GM12892 (cell line): Measurements from ENCODE around the gene TFAP2C.

Experiments used
- POLR2A ChIP-seq: IDR thresholded peaks from 2 replicates; pipeline ENCODE4 v1.6.1; 2011; ENCODE audit warnings: low read depth, low read length, control low read depth
- POLR2AphosphoS5 ChIP-seq: IDR thresholded peaks from 2 replicates; pipeline ENCODE4 v1.6.1; 2011; ENCODE audit warnings: low read depth, low read length, control low read depth
- TAF1 ChIP-seq: IDR thresholded peaks from 2 replicates; pipeline ENCODE4 v1.6.1; 2011; ENCODE audit warnings: low read depth, mild to moderate bottlenecking, control low read depth, low read length, borderline replicate concordance

- no peak for TF ChIP-seq POLR2A
- TF ChIP-seq POLR2AphosphoS5: no peak
- no peak for TF ChIP-seq TAF1
Measured at GRCh38 chr20:56588996-56589395, 40.1 kb upstream of the TFAP2C start.
